ENCODE measurements around the gene GUCY2D.
"Not testable (repeated sequence)": the region's sequence is repeated elsewhere in the genome, so short reads cannot be mapped to it uniquely, and the experiment has no call there.

GUCY2D gene

DNA sequence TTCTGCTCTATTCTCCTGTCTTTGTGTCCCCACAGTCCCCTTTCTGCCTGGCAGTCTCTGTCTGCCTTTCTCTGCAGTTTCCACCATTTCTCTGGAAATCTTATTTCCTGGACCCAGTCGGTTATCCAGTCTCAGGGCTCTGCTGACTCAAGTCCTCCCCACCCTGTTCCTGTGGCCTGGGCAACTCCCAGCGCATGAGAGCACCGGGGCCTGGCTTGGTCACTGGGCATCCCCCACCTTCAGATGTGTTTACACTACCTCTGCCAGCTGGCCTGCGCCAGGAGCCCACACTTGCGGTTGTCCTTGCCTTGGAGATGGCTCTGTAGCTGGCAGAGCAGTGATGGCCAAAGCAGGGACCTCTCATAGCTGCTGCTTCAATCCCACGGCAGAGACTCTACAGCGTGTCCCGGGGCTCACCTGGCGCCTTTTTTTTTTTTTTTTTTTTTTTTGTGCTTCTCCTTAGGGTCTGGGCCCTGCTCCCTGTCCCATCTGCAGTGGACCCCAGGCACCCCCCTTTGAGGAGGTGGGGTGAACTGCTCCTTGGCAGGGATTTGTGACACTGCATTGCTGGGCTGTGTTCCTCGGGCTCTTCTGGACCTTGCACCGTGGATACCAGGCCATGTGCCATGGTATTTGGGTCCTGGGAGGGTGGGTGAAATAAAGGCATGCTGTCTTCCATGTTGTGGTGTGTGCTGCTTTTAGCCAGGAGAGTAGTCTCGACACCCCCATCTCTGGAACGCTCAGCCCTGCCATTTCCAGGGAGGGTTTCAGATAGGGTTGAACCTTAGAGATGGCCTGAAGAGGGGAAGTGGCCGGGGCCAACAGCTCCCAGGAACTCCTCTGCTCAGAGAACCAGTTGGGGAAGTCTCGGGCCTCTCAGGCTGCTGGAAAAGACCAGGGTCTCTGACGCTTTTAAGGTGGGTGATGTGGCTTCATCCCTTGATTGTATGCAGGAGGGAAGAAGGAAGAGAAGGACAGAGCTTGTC is 17.5 kb downstream of the GUCY2D start:
- no peaks in the 10 kb centered on the region for H3K79me2 ChIP-seq (ENCODE audit: insufficient read depth, low read depth)
- no peaks in the 10 kb centered on the region for H4K20me1 ChIP-seq (ENCODE audit: insufficient read depth)
- H2AFZ ChIP-seq (ENCODE audit: low read depth), result no peak overlapping the region
- no peak overlapping the region for H3K9ac ChIP-seq
- H3K4me2 ChIP-seq, result no peak overlapping the region
- H3K27me3 ChIP-seq (ENCODE audit: insufficient read depth, low read depth), result no peaks in the 10 kb centered on the region
- no peak overlapping the region for H3K4me3 ChIP-seq (IDR thresholded peaks at IDR 0.05; ENCODE audit: insufficient read depth, low read depth, low read length)
- no peaks in the 10 kb centered on the region for H3K4me1 ChIP-seq (ENCODE audit: low read depth, poor library complexity, severe bottlenecking)
- TF ChIP-seq, protein P1, sequence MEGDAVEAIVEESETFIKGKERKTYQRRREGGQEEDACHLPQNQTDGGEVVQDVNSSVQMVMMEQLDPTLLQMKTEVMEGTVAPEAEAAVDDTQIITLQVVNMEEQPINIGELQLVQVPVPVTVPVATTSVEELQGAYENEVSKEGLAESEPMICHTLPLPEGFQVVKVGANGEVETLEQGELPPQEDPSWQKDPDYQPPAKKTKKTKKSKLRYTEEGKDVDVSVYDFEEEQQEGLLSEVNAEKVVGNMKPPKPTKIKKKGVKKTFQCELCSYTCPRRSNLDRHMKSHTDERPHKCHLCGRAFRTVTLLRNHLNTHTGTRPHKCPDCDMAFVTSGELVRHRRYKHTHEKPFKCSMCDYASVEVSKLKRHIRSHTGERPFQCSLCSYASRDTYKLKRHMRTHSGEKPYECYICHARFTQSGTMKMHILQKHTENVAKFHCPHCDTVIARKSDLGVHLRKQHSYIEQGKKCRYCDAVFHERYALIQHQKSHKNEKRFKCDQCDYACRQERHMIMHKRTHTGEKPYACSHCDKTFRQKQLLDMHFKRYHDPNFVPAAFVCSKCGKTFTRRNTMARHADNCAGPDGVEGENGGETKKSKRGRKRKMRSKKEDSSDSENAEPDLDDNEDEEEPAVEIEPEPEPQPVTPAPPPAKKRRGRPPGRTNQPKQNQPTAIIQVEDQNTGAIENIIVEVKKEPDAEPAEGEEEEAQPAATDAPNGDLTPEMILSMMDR (conservative IDR thresholded peaks at IDR 0.05; ENCODE audit: low read depth, low read length), result no peak
- H3K27ac ChIP-seq, result no peak overlapping the region
- no peaks in the 10 kb centered on the region for H3K36me3 ChIP-seq (ENCODE audit: insufficient read depth)

DNA sequence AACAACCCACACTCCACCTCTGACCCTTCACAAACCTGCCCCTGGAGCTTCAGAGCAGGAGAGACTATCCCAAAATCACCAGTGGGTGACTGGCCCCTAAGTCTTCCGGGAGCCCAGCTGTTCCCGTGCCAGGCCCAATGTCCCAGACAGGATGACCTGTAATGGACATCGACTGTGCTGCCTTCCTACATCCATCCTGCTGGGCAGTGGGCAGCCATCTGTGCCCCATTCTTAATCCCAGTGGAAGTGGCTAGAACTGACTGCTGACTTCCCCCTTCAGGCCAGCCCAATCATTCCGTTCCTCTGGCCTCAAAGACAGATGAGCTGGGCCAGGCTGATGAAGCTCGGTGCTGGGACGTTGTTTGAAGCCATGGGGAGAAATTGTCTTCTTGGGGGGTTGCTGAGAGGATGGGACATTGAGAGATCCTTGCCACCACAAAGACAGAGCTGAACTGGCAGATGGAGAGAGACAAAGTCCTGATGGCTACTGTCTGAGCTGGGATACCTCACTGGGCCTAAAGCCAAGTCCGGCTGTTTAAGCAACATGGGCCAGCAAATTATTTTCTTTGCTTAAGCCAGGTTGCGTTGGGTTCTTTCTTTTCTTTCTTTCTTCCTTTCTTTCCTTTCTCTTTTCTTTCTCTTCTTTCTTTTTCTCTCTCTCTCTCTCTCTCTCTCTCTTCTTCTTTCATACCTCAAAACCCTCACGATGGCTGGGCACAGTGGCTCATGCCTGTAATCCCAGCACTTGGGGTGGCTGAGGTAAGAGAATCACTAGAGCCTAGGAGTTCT is 18.6 kb downstream of the GUCY2D start:
- TF ChIP-seq, protein P1 (conservative IDR thresholded peaks at IDR 0.05; ENCODE audit: low read depth, low read length), result no peak
- Histone ChIP-seq H2AFZ (ENCODE audit: low read depth) (no peak overlapping the region), H3K4me1 (ENCODE audit: low read depth, poor library complexity, severe bottlenecking) (no peaks in the 10 kb centered on the region), H3K36me3 (ENCODE audit: insufficient read depth) (no peaks in the 10 kb centered on the region), H3K27ac (no peak overlapping the region), H3K4me2 (no peak overlapping the region), H4K20me1 (ENCODE audit: insufficient read depth) (no peaks in the 10 kb centered on the region), H3K9ac (no peak overlapping the region), H3K79me2 (ENCODE audit: insufficient read depth, low read depth) (no peaks in the 10 kb centered on the region), H3K27me3 (ENCODE audit: insufficient read depth, low read depth) (no peaks in the 10 kb centered on the region), H3K4me3 (IDR thresholded peaks at IDR 0.05; ENCODE audit: insufficient read depth, low read depth, low read length) (no peak overlapping the region)

DNA sequence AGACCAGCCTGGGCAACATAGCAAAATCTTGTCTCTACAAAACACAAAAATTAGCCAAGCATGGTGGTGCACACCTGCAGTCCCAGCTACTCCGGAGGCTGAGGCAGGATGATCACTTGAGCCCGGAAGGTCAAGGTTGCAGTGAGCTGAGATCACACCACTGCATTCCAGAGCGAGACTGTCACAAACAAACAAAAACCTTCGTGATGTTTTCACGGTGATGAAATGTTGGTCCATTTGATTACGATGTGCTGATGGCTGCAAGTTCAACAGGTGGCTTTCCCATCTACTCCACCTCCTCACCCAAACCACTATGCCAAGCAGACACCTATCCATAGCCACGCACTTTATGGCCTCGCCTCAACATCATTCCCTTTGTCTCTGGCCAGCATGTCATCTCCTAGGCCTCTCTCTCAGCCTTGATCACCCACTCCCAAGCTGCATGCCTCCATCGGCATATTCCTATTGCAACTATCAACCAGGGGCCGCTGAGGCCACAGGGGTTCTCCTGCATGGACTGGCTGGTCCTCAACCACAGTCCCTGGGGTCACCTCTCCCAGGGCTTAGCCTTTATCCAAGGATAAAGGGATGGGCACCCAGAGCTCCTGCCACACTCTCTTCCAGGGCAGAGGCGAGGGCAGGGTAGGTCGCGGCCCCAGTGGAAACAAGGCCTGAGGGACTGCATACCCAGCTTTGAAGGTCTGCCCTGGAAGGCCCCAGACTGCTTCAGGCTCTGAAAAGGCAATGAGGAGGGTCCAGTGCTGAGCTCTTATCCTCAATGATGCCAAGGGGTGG is 19.3 kb downstream of the GUCY2D start:
- Histone ChIP-seq H3K27me3 (ENCODE audit: insufficient read depth, low read depth) (no peaks in the 10 kb centered on the region), H3K4me1 (ENCODE audit: low read depth, poor library complexity, severe bottlenecking) (no peaks in the 10 kb centered on the region), H3K4me2 (no peak overlapping the region), H2AFZ (ENCODE audit: low read depth) (no peak overlapping the region), H4K20me1 (ENCODE audit: insufficient read depth) (no peaks in the 10 kb centered on the region), H3K9ac (no peak overlapping the region), H3K27ac (no peak overlapping the region), H3K36me3 (ENCODE audit: insufficient read depth) (no peaks in the 10 kb centered on the region), H3K79me2 (ENCODE audit: insufficient read depth, low read depth) (no peaks in the 10 kb centered on the region), H3K4me3 (IDR thresholded peaks at IDR 0.05; ENCODE audit: insufficient read depth, low read depth, low read length) (no peak overlapping the region)
- TF ChIP-seq, protein P1 (conservative IDR thresholded peaks at IDR 0.05; ENCODE audit: low read depth, low read length), result no peak

DNA sequence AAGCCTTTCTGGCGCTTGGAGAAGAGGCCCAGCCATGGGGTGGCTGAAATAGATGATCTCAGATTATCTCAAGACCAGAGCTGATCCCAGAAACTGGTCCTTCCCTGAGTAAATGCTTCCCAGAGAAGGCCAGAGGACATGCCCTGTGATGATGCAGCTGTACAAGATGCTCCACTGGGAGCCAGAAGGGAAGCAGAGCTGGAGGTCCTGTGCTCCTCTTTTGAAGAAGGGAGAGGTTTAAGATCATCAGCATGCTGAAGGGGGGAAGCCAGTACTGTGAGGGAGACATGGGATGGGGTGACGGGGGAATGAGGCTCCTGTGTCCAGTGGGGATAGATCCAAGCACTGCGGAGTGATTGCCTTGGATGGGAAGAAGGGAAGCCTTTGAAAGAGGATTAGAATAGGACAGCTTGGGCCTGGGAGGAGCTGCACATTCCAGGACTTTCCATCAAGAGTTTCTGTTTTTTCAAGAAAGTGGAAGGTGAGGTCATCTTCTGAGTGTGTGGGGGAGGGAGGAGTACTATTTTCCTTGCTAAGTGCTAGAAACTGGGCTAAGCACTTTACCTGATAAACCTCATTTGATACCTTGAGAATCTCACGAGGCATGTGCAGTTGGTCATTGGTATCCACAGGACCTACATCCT is 20.1 kb downstream of the GUCY2D start:
- Histone ChIP-seq H4K20me1 (ENCODE audit: insufficient read depth) (no peaks in the 10 kb centered on the region), H3K9ac (no peak overlapping the region), H3K4me3 (IDR thresholded peaks at IDR 0.05; ENCODE audit: insufficient read depth, low read depth, low read length) (no peak overlapping the region), H3K79me2 (ENCODE audit: insufficient read depth, low read depth) (no peaks in the 10 kb centered on the region), H3K4me1 (ENCODE audit: low read depth, poor library complexity, severe bottlenecking) (no peaks in the 10 kb centered on the region), H2AFZ (ENCODE audit: low read depth) (no peak overlapping the region), H3K4me2 (no peak overlapping the region), H3K27me3 (ENCODE audit: insufficient read depth, low read depth) (no peaks in the 10 kb centered on the region), H3K27ac (no peak overlapping the region), H3K36me3 (ENCODE audit: insufficient read depth) (no peaks in the 10 kb centered on the region)
- TF ChIP-seq, protein P1 (conservative IDR thresholded peaks at IDR 0.05; ENCODE audit: low read depth, low read length), result no peak

DNA sequence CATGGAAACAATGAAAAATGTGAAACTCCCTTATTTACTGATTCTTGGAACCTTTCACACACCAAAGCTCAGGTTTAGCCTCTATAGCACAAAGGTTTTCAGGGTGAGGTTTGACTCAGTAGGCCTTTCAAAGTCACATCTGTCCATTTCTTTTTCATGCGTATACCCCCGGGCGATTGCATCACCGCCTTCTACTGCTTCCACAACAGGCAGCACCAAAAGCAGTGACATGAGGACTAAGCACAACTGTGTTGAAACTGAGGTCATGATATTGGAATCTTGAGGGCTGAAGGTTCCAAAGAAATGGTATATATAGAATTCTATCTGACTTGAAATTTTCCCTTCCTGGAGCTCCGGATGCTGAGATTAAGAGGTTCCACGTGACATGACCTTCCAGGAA is 21.7 kb downstream of the GUCY2D start:
- not testable (repeated sequence) for H3K9ac ChIP-seq; H3K4me1 ChIP-seq (ENCODE audit: low read depth, poor library complexity, severe bottlenecking); H3K27ac ChIP-seq; H4K20me1 ChIP-seq (ENCODE audit: insufficient read depth); H3K27me3 ChIP-seq (ENCODE audit: insufficient read depth, low read depth); H3K36me3 ChIP-seq (ENCODE audit: insufficient read depth); H3K4me2 ChIP-seq; H3K79me2 ChIP-seq (ENCODE audit: insufficient read depth, low read depth); H3K4me3 ChIP-seq (IDR thresholded peaks at IDR 0.05; ENCODE audit: insufficient read depth, low read depth, low read length); H2AFZ ChIP-seq (ENCODE audit: low read depth)

All from KMS-11 (cell line).